HepG2 (cell line): Measurements from ENCODE around the gene ESRP2. TPM values are rescaled to one million over a fixed set of nuclear protein-coding genes. Genes with fewer than 3 reads are reported as not detected.
A peak's percentile ranks its signal among the peaks of the same experiment; 100 is the strongest.

ENCODE experiments used
- CCAR2 ChIP-seq: fragments of 200-400 bp; formaldehyde crosslinking; optimal IDR thresholded peaks from 2 replicates; pipeline ENCODE3; 2018; ENCODE audit warnings: low read depth, mild to moderate bottlenecking, low read length, moderate library complexity
- DR1 ChIP-seq: sonication (generic); formaldehyde crosslinking; IDR thresholded peaks from 2 replicates; pipeline ENCODE4 v1.8.0; 2021; ENCODE audit warnings: mild to moderate bottlenecking, missing genetic modification reagents, inconsistent platforms
- HNF4G ChIP-seq, 2 experiments: sonication (generic) in 1 of 2; formaldehyde crosslinking in 1 of 2; IDR thresholded peaks; 2 replicates each; pipeline versions ENCODE4 v1.4.0 to v1.6.1; 2011 to 2020; ENCODE audit warnings: borderline replicate concordance in 2 of 2, low read depth in 2 of 2, mild to moderate bottlenecking in 2 of 2, low read length in 1 of 2, missing genetic modification reagents in 1 of 2, moderate library complexity in 1 of 2
- HOXA3 ChIP-seq: sonication (generic); formaldehyde crosslinking; IDR thresholded peaks from 2 replicates; pipeline ENCODE4 v1.5.0; 2020; ENCODE audit warnings: missing genetic modification reagents
- LRRFIP1 ChIP-seq: sonication (generic); formaldehyde crosslinking; conservative IDR thresholded peaks from 2 replicates; pipeline ENCODE4 v1.4.0; 2020; ENCODE audit warnings: missing genetic modification reagents
- MAFK ChIP-seq, 2 experiments: IDR thresholded peaks in 1 of 2; conservative IDR thresholded peaks in 1 of 2; 2 replicates each; pipeline ENCODE4 v1.6.1; 2011; ENCODE audit warnings: improper control_type of control experiment in 2 of 2, low read length in 2 of 2
- THRA ChIP-seq: sonication (generic); formaldehyde crosslinking; IDR thresholded peaks from 2 replicates; pipeline ENCODE4 v1.4.0; 2020; ENCODE audit warnings: missing genetic modification reagents, borderline replicate concordance
- ZBTB39 ChIP-seq: sonication (generic); formaldehyde crosslinking; IDR thresholded peaks from 2 replicates; pipeline ENCODE4 v1.5.0; 2020; ENCODE audit warnings: missing genetic modification reagents
- ZBTB43 ChIP-seq: sonication (generic); formaldehyde crosslinking; conservative IDR thresholded peaks from 2 replicates; pipeline ENCODE4 v1.4.0; 2020; ENCODE audit warnings: missing genetic modification reagents
- ZHX1 ChIP-seq: sonication (generic); formaldehyde crosslinking; IDR thresholded peaks from 2 replicates; pipeline ENCODE4 v1.8.1; 2022; ENCODE audit warnings: low read depth, mild to moderate bottlenecking, missing genetic modification reagents
- ZNF362 ChIP-seq: sonication (generic); formaldehyde crosslinking; IDR thresholded peaks from 2 replicates; pipeline ENCODE4 v1.4.0; 2020; ENCODE audit warnings: missing genetic modification reagents, mild to moderate bottlenecking, borderline replicate concordance
- ZNF558 ChIP-seq: sonication (generic); formaldehyde crosslinking; IDR thresholded peaks from 2 replicates; pipeline ENCODE4 v1.9.0; 2022; ENCODE audit warnings: mild to moderate bottlenecking, missing genetic modification reagents, borderline replicate concordance
- polyA plus RNA-seq, 8 experiments: library from polyadenylated mRNA; depleted of rRNA in 3 of 8; stranded (reverse) in 7 of 8; unstranded in 1 of 8; fragments of >200 nt; fragmentation: Illumina TruSeq in 4 of 8; extraction: Trizol in 4 of 8; gene quantifications; 2 replicates each; pipeline versions ENCODE4 v1.2.1 to v1.2.3, GENCODE V29; 2011 to 2016; ENCODE audit warnings: low read depth in 4 of 8, missing spikeins in 1 of 8, mixed read lengths in 1 of 8; ENCODE audit not compliant: insufficient read depth in 1 of 8
- total RNA-seq, 5 experiments: library from RNA; depleted of rRNA; stranded (reverse); fragments of >200 nt; fragmentation: Illumina TruSeq; extraction: Trizol; gene quantifications; 2 replicates each; pipeline ENCODE4 v1.2.3, GENCODE V29; 2016; ENCODE audit warnings: low read depth in 1 of 5

ESRP2 gene
- total and polyA plus RNA-seq, 2 of the 13 experiments (the other 11 are each of a cell fraction or from before 2014, with no cell fraction given), result 21.1 to 32.4 TPM

- TF ChIP-seq HNF4G (IDR thresholded peaks at IDR 0.05; ENCODE audit: borderline replicate concordance, low read depth, low read length), result no peak
- peak; percentile 54; the same call in 1 of the 2 replicates for TF ChIP-seq HNF4G (CRISPR knock-in tag; IDR thresholded peaks at IDR 0.05; ENCODE audit: borderline replicate concordance, low read depth)
- peak; percentile 71; the same call in 1 of the 2 replicates for TF ChIP-seq ZBTB39 (CRISPR knock-in tag)
- TF ChIP-seq LRRFIP1, result no peak
- TF ChIP-seq THRA (CRISPR knock-in tag), result peak; percentile 89; the same call in 1 of the 2 replicates
- peak; percentile 62; the same call in 1 of the 2 replicates for TF ChIP-seq ZNF558 (CRISPR knock-in tag)
- TF ChIP-seq HOXA3 (CRISPR knock-in tag), result peak; percentile 78
- 0 out of 2 replicates have a peak, but pooled peaks have one; percentile 29 for TF ChIP-seq ZNF362 (CRISPR knock-in tag)
- peak; percentile 92 for TF ChIP-seq ZBTB43
- TF ChIP-seq MAFK (conservative IDR thresholded peaks at IDR 0.05 in 1 of 2, IDR thresholded peaks at IDR 0.05 in 1 of 2; ENCODE audit: low read length in 2 of 2), result no peak
- TF ChIP-seq DR1 (CRISPR knock-in tag), result peak; percentile 34; the same call in 1 of the 2 replicates
- TF ChIP-seq ZHX1 (CRISPR knock-in tag), result 0 out of 2 replicates have a peak, but pooled peaks have one; percentile 31
- no peak for TF ChIP-seq CCAR2
Observed at GRCh38 chr16:68257906-68258800, 22.2 kb upstream of the ESRP2 start (continued).
